Psoas muscle (tissue), 8 donors: ENCODE measurements around the gene PSD4. TPM values are rescaled to one million over a fixed set of nuclear protein-coding genes. Genes with fewer than 3 reads are reported as not detected.
A peak's percentile ranks its signal among the peaks of the same experiment; 100 is the strongest.

ENCODE experiments used
- ATAC-seq, 4 donors: fragments of 200-7000 bp; cut with Tn5 transposase; one replicate each; pipeline ENCODE4 v1.9.1; 2020; ENCODE audit warnings: moderate library complexity in 3 of 4, mild to moderate bottlenecking in 2 of 4
- DNase-seq, 2 donors: peaks; one replicate each; pipeline ENCODE4 v3.0.0-alpha.2; 2020
- H3K27ac ChIP-seq: fragments of 200-600 bp; one replicate; pipeline ENCODE4 v1.8.0; 2022
- H3K27me3 ChIP-seq, 3 donors: fragments of 200-600 bp in 1 of 3; one replicate each; pipeline versions ENCODE4 v1.6.1 to v1.8.0; 2013 to 2022; ENCODE audit warnings: low read length in 2 of 3, mild to moderate bottlenecking in 2 of 3, moderate library complexity in 1 of 3; ENCODE audit not compliant: insufficient read depth in 3 of 3
- H3K36me3 ChIP-seq, 2 donors: fragments of 200-600 bp in 1 of 2; one replicate each; pipeline versions ENCODE4 v1.6.1 to v1.8.0; 2013 to 2022; ENCODE audit warnings: low read depth in 1 of 2, mild to moderate bottlenecking in 1 of 2, moderate library complexity in 1 of 2; ENCODE audit not compliant: insufficient read depth in 1 of 2
- H3K4me1 ChIP-seq: fragments of 200-600 bp; one replicate; pipeline ENCODE4 v1.8.0; 2022
- H3K4me3 ChIP-seq: fragments of 200-600 bp; one replicate; pipeline ENCODE4 v1.8.0; 2022; ENCODE audit warnings: mild to moderate bottlenecking
- H3K9me3 ChIP-seq: fragments of 200-600 bp; one replicate; pipeline ENCODE4 v1.8.0; 2022
- WGBS, 3 donors: extraction: QIAGEN DNeasy Blood & Tissue Kit; methylation state at CpG; one replicate each; pipeline versions ENCODE4 v1.1.6 to v1.1.7; 2013; 5-methylcytosine and 5-hydroxymethylcytosine counted together
- intact Hi-C, 2 donors: fragments of 100-400 bp; cut with DNase I; formaldehyde crosslinking; loops; one replicate each; pipeline versions ENCODE4 v1.11.0 to v1.14.2; 2022
- polyA plus RNA-seq, 3 donors: library from polyadenylated mRNA; stranded (reverse); fragments of 200-250 nt; gene quantifications; one replicate each; pipeline ENCODE4 v1.2.3, GENCODE V29; 2013
- total RNA-seq, 4 donors: library from RNA; stranded (reverse); fragmentation: NEBNext Ultra II Directional in 2 of 4; extraction: Animal tissue kit (Norgen Biotek cat#: 25700) in 2 of 4; gene quantifications; one replicate each; pipeline versions ENCODE4 v1.2.1 to v1.2.4, GENCODE V29; 2021 to 2023
- TF ChIP-seq, protein P1 (sequence below): fragments of 200-600 bp; IDR thresholded peaks from one replicate; pipeline ENCODE4 v1.8.0; 2022; ENCODE audit warnings: antibody characterized with exemption
- donor health status: healthy with polysubstance abuse.
- donor health status: DM: no; HTN: no; CAD: no; lungs with moderate emphysema.
- donor health status: Bipolar disorder and iron deficiency.
- donor health status: healthy.
- donor health status: DM: yes; HTN: yes; CAD: no.
- donor health status: DM: no; HTN: no; CAD: no.
- donor health status: DM: no; HTN: no; CAD: no.
- donor health status: DM: yes; HTN: yes; CAD: no.

PSD4 gene
- total and polyA plus RNA-seq, 7 donors = 0.35 to 1.7 (median 0.87) TPM

DNA sequence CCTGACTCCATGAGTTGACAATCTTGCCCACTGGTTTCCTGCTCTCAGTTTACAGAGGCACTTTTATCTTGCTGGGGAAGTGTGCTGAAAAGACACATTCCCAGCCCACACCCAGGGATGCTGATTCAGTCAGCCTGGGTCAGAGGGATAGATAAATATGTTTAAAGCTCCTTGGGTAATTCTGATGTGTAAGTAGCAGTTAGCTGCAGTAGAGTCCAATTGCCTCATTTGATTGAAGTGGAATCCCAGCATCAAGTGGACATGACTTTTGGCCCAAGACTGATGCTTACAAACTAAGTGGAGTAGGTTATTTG, 29.4 kb downstream of the PSD4 start:
- H3K9me3 ChIP-seq = no peaks in the 10 kb centered on the region
- DNase-seq (no peak), ATAC-seq (no peak)
- TF ChIP-seq, protein P1, sequence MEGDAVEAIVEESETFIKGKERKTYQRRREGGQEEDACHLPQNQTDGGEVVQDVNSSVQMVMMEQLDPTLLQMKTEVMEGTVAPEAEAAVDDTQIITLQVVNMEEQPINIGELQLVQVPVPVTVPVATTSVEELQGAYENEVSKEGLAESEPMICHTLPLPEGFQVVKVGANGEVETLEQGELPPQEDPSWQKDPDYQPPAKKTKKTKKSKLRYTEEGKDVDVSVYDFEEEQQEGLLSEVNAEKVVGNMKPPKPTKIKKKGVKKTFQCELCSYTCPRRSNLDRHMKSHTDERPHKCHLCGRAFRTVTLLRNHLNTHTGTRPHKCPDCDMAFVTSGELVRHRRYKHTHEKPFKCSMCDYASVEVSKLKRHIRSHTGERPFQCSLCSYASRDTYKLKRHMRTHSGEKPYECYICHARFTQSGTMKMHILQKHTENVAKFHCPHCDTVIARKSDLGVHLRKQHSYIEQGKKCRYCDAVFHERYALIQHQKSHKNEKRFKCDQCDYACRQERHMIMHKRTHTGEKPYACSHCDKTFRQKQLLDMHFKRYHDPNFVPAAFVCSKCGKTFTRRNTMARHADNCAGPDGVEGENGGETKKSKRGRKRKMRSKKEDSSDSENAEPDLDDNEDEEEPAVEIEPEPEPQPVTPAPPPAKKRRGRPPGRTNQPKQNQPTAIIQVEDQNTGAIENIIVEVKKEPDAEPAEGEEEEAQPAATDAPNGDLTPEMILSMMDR = no peak
- no peak overlapping the region for H3K4me3 ChIP-seq
- H3K27ac ChIP-seq = no peak overlapping the region
- intact Hi-C loops = loop anchor here (5.0 kb wide), 2 partner anchors 44 to 169 kb away; no protein-coding TSS in a partner anchor
- H3K36me3 ChIP-seq = no peaks in the 10 kb centered on the region
- H3K27me3 ChIP-seq = peaks cover 0 to 3% (median 0%) of the 10 kb centered on the region in 3 donors
- H3K4me1 ChIP-seq = no peaks in the 10 kb centered on the region

- ATAC-seq (peak; percentile 67 to 83 (median 82)), DNase-seq (peak; percentile 45 to 73)
- TF ChIP-seq, protein P1 = peak; percentile 71
- intact Hi-C loops = loop anchor here (2.0 to 5.0 kb wide), 3 partner anchors 43 to 168 kb away; no protein-coding TSS in a partner anchor
- Histone ChIP-seq H3K4me3 (no peak overlapping the region), H3K4me1 (no peaks in the 10 kb centered on the region), H3K27me3 (peaks cover 0 to 3% (median 0%) of the 10 kb centered on the region in 3 donors), H3K36me3 (no peaks in the 10 kb centered on the region), H3K27ac (no peak overlapping the region), H3K9me3 (no peaks in the 10 kb centered on the region)
- WGBS, 3 donors = 26 to 32% (median 30%) methylated on average over 5 of the region's 5 CpGs
These were observed 30.2 kb downstream of the PSD4 start for GRCh38 chr2:113203901-113204519.

DNA sequence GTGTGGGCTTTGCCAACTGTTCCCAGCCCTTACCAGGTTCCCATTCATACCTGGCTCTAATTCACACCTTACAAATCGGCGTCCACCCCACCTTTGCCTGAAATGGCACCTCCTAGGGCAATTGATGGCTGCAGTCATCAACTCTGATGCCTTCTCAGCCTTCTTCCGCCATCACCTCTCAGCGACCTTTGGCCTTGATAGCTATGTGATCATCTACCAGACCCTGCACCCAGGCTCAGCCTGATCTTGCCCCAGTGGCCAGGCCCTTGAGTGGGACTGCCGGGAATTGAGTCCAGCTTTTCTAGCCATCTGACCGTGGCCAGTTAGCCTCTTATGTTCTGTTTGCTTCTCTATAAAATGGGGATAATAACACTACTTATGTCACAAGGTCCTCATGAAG, 32.5 kb downstream of the PSD4 start:
- Histone ChIP-seq H3K4me1 (no peaks in the 10 kb centered on the region), H3K9me3 (no peaks in the 10 kb centered on the region), H3K36me3 (no peaks in the 10 kb centered on the region), H3K27ac (no peak overlapping the region), H3K4me3 (no peak overlapping the region), H3K27me3 (no peaks in the 10 kb centered on the region)
- ATAC-seq (no peak), DNase-seq (no peak)
- intact Hi-C loops = no loop called here
- TF ChIP-seq, protein P1 = no peak
- WGBS, 3 donors = 70 to 93% (median 89%) methylated on average over 6 of the region's 6 CpGs

DNA sequence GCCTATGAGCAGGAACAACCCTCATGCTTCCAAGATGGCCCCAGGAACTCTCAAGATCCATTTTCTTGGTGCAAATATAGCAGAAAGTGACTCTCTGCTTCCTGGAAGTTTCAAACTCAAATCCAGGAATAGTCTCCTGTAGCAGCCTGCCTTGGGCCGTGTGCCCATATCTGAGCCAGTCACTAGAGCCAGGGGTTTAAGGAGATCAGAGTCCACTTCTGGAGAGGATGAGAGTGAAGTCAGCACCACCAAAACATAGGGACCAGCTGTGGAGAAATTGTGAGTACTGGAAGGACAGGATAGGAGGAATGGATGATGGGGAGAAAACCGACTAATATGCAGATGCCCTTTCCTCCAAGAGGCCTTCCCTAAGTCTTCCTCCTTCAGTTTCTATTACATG, 33.2 kb downstream of the PSD4 start:
- intact Hi-C loops = no loop called here
- Histone ChIP-seq H3K4me3 (no peak overlapping the region), H3K27me3 (no peaks in the 10 kb centered on the region), H3K36me3 (no peaks in the 10 kb centered on the region), H3K4me1 (no peaks in the 10 kb centered on the region), H3K27ac (no peak overlapping the region), H3K9me3 (no peaks in the 10 kb centered on the region)
- WGBS, 3 donors = 74 to 82% (median 76%) methylated on average over 2 of the region's 2 CpGs
- DNase-seq = no peak
- ATAC-seq = no peak
- TF ChIP-seq, protein P1 = no peak

DNA sequence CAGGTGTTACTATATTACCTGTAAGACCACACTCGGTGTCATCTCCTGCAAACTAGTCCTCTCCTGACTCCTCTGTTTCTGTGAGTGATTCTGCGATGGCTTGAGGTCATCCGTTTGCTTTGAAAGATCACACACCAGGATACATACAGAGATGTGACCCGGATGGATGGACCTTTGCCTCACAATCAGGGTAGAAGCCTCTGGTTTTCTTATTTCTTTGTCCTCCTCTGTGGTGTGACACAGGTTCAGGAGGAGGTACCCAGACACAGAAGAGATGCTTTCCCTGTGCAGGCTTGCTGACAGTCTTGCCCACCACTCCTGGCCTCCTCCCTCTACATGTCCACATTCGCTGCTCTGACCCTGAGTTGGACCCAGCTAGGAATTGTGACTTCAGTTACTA, 34.6 kb downstream of the PSD4 start:
- 93 to 96% (median 94%) methylated on average over 5 of the region's 5 CpGs for WGBS, 3 donors
- intact Hi-C loops = no loop called here
- TF ChIP-seq, protein P1 = no peak
- ATAC-seq (no peak), DNase-seq (no peak)
- Histone ChIP-seq H3K27me3 (no peaks in the 10 kb centered on the region), H3K36me3 (no peaks in the 10 kb centered on the region), H3K9me3 (no peaks in the 10 kb centered on the region), H3K4me3 (no peak overlapping the region), H3K4me1 (no peaks in the 10 kb centered on the region), H3K27ac (no peak overlapping the region)
